GM21381 (cell line): ENCODE results near the gene SMOC2.
"Not testable (repeated sequence)": the region's sequence is repeated elsewhere in the genome, so short reads cannot be mapped to it uniquely, and the experiment has no call there.

ENCODE experiments used
- ATAC-seq: cut with Tn5 transposase; IDR thresholded peaks from one replicate; pipeline ENCODE4 v1.9.1; 2021; ENCODE audit warnings: mild to moderate bottlenecking, moderate library complexity; ENCODE audit not compliant: unreplicated experiment

The SMOC2 gene

GRCh38 chr6:168537540-168537884 lies 96.5 kb downstream of the SMOC2 start:
- no peak for ATAC-seq

- not testable (repeated sequence) for ATAC-seq
These were observed 97.4 kb downstream of the SMOC2 start for GRCh38 chr6:168538188-168538891.

- ATAC-seq: no peak
These were observed 98.2 kb downstream of the SMOC2 start for GRCh38 chr6:168538892-168539811.

DNA sequence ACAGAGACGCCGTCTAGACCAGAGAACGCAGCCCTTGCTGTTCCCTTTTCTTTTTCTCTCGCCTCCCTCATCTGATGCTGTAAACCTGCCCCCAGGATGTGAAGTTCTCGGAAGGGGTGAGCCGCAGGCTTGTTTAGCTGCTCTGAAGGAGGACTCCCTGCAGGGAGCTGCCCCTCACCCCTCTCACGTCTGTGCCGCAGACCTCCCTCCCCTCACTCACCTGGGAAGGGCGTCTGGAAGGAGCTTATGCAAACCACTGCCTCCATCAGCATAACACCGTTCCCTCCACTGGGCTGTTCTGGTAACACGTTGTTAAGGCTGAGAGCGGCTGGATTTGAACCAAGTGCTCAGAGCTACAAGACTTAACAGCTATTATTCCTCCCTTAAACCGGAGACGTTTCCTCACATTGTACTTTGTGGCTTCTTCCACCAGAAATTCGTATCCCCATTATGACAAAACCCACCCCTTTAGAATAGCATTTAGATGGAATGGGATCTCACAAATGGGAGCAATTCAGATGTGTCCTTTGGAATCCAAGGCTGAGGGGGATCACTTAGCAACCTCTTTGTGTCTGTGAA lies 99.8 kb downstream of the SMOC2 start:
- no peak for ATAC-seq

DNA sequence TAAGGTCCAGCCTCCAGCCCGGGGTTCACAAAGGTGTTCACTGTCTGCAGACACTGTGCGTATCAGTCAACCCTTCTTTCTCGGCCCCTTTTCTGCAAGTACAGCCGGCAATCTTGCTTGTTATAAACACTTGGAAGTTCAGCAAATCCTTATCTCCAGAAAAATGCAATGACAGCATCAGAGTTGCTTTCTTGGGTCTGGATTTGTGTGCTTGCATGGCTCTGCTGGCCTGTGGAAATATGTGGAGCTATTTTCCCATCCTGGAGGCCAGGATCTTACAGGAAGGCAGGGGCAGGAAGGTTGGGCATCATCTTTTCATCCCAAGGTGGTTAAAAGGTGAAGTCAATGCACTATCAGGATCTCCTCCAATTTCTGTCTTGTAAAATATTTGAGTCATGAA lies 100.3 kb downstream of the SMOC2 start:
- no peak for ATAC-seq

GRCh38 chr6:168542301-168542700 lies 101.3 kb downstream of the SMOC2 start:
- no peak for ATAC-seq

DNA sequence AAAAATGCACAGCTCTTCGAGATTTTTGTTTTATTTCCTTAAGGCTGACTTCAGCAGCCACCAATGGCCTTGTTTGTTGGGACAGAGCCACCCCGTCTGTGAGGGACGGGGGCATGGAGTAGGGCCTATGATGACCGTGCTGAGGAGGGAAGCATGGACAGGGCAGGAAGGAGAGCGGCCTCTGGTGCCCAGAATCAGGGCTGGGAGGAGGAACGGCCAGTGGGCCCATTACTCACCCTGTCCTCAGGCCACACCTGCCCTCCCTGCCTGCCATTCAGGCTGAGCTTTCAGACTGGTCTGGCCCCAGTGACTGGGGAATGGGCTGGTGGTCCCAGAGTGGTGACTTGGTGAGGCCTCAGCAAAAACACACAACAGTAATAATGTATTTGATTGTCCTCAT lies 104.4 kb downstream of the SMOC2 start:
- no peak for ATAC-seq

GRCh38 chr6:168546151-168546550 lies 105.2 kb downstream of the SMOC2 start:
- ATAC-seq: no peak

DNA sequence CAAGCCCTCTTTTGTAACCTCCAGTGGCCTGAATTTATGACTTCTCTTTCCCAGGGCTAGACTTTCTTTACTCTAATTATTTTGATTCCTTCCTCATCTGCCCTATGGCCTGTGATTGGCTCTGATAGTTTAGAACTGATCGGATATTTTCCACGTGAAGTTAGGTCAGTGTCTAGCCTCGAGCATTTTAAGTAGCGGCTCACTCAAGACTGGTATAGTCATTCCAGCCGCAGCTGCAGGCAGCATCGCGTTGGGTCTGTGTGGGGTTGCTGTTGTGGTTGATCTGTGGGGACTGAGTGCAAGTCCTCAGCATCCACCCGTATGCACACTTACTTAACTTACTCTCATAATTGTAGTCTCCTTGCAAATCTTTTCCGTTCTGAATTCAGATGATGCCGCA lies 105.7 kb downstream of the SMOC2 start:
- ATAC-seq: no peak

GRCh38 chr6:168550326-168550725 lies 109.3 kb downstream of the SMOC2 start:
- ATAC-seq: no peak

DNA sequence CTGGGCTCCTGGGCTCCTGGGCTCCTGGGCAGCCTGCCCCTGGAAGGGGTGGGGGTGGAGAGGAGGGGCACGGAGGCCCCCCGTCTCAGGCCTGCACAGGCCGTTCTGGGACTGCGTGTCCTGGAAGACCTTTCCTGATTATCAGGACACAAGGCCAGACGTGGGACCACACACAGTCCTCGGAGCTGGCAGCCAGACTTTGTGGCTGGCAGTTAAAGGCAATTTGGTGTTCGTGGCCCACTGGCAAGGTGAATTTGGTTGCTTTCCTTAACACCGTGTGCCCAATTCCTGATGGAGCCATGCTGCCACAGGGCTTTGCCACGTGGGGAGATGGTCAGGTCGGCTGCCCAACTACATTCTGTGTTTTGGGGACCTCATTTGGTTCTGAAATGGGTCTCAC lies 113.5 kb downstream of the SMOC2 start:
- no peak for ATAC-seq

GRCh38 chr6:168554898-168555617 lies 114.1 kb downstream of the SMOC2 start:
- ATAC-seq: no peak

DNA sequence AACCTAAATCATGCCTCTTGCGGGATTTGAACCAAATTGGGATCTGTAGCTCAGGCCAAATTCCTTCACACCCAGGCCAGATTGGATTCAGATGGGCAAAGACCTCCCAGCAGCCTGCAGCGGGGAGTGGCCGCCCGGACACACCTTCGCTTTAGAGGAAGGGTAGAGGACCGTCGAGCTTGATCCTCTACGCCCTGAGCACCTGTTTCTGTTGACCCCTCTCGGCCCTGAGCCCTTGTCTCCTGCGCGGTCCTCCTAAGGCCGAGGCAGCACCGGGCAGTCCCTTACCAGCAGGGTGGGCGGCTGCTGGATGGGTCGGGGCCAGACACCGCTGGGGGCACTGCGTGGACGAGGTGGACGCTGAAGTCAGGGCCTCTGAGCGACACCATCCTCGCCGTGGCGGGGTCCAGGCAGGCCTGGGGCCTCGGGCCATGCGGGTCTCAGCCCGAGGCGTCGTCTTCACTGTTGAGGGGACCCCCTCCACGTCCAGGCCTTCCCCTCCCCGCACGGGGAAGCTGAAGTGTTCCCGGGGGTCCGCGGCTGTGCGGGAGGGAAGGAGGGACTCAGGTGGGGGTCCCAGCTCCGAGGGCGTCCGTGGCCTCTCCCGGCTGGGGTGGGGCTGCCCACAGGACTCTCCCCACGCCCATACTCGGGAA lies 114.8 kb downstream of the SMOC2 start:
- ATAC-seq: no peak

GRCh38 chr6:168557512-168557911 lies 116.5 kb downstream of the SMOC2 start:
- no peak for ATAC-seq

- no peak for ATAC-seq
These were observed 117.7 kb downstream of the SMOC2 start for GRCh38 chr6:168558686-168559085.

DNA sequence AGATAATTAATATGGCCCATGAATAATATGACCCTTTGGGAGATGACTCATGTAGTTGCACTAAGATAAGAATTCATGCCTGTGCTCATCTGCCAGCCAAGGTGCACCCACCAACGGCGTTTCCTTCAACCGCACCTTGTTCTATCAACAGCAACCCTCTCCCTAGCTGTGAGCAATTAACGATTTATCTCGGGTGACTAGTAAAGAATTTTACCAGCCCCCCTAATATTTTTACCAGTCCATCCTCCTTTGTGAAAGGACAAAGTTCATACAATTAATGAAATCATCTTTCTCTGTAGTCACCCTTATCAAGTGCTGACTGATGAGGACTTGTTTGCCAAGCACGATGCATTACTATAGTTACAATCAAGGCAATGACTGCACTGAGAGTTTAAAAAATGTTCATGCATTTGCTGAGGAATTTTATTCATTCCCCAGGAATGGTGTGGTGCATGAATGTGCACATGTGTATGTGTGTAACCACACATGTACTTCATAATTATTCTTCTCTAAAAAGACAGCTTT lies 118.7 kb downstream of the SMOC2 start:
- ATAC-seq: no peak

GRCh38 chr6:168560126-168560525 lies 119.1 kb downstream of the SMOC2 start:
- no peak for ATAC-seq

- no peak for ATAC-seq
These were observed 121.7 kb downstream of the SMOC2 start for GRCh38 chr6:168562576-168563151.

- ATAC-seq: no peak
These were observed 122.7 kb downstream of the SMOC2 start for GRCh38 chr6:168563656-168564055.

- no peak for ATAC-seq
These were observed 124.1 kb downstream of the SMOC2 start for GRCh38 chr6:168565112-168565511.
